Mesothelial cell of epicardium (in vitro differentiated cells): Measurements from ENCODE around the gene KAZN. TPM values are rescaled to one million over a fixed set of nuclear protein-coding genes. Genes with fewer than 3 reads are reported as not detected.

Source experiments
- DNase-seq, 2 experiments: peaks; one replicate each; pipeline ENCODE4 v3.0.0; 2021; ENCODE audit warnings: low spot score in 2 of 2; ENCODE audit not compliant: unreplicated experiment in 2 of 2
- H3K27ac Mint-ChIP-seq: 2 replicates; pipeline ENCODE4 v1.8.0; 2021; ENCODE audit warnings: mixed read lengths
- H3K27me3 Mint-ChIP-seq: 2 replicates; pipeline ENCODE4 v1.8.0; 2021; ENCODE audit warnings: low read depth, mixed read lengths
- H3K36me3 Mint-ChIP-seq: 2 replicates; pipeline ENCODE4 v1.8.0; 2021; ENCODE audit warnings: mixed read lengths
- H3K4me1 Mint-ChIP-seq: 2 replicates; pipeline ENCODE4 v1.8.0; 2021; ENCODE audit warnings: mixed read lengths
- H3K4me3 Mint-ChIP-seq: 2 replicates; pipeline ENCODE4 v1.8.0; 2021; ENCODE audit warnings: mild to moderate bottlenecking, moderate library complexity, mixed read lengths
- H3K9me3 Mint-ChIP-seq: 2 replicates; pipeline ENCODE4 v1.8.0; 2021; ENCODE audit warnings: mixed read lengths
- total RNA-seq: library from RNA; stranded (reverse); gene quantifications from 3 replicates; pipeline ENCODE4 v1.2.1, GENCODE V29; 2021
- TF ChIP-seq, protein P1 (sequence below): fragments of 200-600 bp; sonication (generic); IDR thresholded peaks from one replicate; pipeline ENCODE4 v1.5.0; 2021; ENCODE audit warnings: antibody characterized with exemption; ENCODE audit not compliant: unreplicated experiment

KAZN gene
- total RNA-seq, 1 donor from 2014 or later, result 38.4 TPM

DNA sequence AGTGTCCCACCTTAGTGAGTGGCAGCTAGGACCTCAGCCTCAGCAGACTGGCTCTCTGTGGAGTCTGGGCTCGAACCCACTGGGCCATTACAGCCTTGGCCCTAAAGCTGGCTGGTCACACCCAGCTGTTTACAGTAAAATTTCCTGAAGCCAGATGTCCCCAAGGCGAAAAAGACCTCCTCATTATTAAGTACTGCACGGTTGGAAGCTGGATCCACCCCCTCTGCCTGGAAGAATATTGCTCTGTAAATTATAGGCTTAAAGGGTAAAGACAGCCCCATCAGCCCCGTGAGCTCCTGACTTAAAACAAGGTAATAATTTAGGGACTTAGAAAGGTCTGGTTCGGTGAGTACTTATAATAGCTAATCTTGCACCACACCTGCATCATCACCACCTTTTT lies 524.8 kb downstream of the KAZN start:
- TF ChIP-seq, protein P1, sequence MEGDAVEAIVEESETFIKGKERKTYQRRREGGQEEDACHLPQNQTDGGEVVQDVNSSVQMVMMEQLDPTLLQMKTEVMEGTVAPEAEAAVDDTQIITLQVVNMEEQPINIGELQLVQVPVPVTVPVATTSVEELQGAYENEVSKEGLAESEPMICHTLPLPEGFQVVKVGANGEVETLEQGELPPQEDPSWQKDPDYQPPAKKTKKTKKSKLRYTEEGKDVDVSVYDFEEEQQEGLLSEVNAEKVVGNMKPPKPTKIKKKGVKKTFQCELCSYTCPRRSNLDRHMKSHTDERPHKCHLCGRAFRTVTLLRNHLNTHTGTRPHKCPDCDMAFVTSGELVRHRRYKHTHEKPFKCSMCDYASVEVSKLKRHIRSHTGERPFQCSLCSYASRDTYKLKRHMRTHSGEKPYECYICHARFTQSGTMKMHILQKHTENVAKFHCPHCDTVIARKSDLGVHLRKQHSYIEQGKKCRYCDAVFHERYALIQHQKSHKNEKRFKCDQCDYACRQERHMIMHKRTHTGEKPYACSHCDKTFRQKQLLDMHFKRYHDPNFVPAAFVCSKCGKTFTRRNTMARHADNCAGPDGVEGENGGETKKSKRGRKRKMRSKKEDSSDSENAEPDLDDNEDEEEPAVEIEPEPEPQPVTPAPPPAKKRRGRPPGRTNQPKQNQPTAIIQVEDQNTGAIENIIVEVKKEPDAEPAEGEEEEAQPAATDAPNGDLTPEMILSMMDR, result no peak
- Mint-ChIP-seq H3K9me3 (no peaks in the 10 kb centered on the region), H3K27ac (no peak overlapping the region), H3K4me3 (no peak overlapping the region), H3K4me1 (peaks cover 4% of the 10 kb centered on the region), H3K27me3 (no peaks in the 10 kb centered on the region), H3K36me3 (no peaks in the 10 kb centered on the region)
- no peak for DNase-seq

DNA sequence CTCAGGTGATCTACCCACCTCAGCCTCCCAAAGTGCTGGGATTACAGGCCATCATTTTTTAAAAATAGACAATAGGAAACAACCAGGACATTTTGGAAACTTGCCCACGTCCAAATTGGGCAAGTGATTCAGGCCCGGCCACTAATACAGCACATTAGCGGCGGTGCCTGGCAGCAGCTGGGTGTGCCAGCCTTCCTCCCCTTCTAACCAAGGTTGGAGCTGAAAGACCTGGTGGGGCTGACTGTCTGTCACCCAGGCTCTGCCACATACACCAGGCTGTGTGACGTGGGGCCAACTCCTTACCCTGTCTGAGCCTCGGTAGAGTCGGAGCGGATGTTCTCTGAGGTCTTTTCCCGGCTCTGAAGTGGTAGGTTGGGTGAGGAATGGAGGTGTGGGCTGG lies 525.4 kb downstream of the KAZN start:
- no peak overlapping the region for H3K27ac Mint-ChIP-seq
- TF ChIP-seq, protein P1, result no peak
- no peaks in the 10 kb centered on the region for H3K36me3 Mint-ChIP-seq
- no peaks in the 10 kb centered on the region for H3K9me3 Mint-ChIP-seq
- H3K4me3 Mint-ChIP-seq, result no peak overlapping the region
- no peaks in the 10 kb centered on the region for H3K27me3 Mint-ChIP-seq
- DNase-seq, result no peak
- peaks cover 1% of the 10 kb centered on the region for H3K4me1 Mint-ChIP-seq

DNA sequence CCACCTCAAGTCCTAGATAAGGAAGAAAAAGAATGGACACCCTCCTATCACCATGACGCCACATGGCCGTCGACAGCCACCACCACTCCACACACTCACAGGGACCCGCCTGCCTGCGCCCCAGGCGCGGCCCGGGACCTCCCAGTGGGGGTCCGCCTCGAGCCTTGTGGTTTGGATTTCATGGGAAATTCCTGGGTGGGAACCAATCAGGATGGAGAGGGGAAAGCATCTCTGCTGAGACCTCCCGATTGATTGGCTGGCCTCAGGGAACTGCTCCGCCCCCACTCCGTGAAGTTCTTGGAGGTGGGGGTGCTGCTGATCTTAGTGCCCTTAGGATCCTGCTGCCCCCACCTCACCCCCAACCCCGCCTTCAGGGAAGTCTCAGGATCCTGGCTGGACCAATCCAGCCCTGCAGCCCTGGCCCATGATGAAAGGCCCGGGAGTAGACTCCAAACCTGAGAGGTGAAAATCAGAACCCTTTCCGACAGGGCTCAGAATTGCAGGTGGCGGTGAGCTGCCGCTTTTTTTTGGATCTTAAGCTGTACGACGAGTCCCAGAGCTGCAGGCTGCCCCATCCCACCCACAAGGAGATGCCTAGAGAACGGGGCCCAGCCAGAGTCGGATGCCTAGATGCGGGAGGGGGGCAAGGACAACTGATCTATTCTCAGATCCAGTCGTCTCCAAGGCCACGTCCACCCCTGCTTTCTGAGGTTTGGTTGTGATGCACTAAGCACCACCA lies 526.0 kb downstream of the KAZN start:
- H3K36me3 Mint-ChIP-seq, result no peaks in the 10 kb centered on the region
- TF ChIP-seq, protein P1, result no peak
- no peaks in the 10 kb centered on the region for H3K27me3 Mint-ChIP-seq
- no peaks in the 10 kb centered on the region for H3K4me1 Mint-ChIP-seq
- no peak for DNase-seq
- no peak overlapping the region for H3K4me3 Mint-ChIP-seq
- H3K27ac Mint-ChIP-seq, result no peak overlapping the region
- peaks cover 3% of the 10 kb centered on the region for H3K9me3 Mint-ChIP-seq

DNA sequence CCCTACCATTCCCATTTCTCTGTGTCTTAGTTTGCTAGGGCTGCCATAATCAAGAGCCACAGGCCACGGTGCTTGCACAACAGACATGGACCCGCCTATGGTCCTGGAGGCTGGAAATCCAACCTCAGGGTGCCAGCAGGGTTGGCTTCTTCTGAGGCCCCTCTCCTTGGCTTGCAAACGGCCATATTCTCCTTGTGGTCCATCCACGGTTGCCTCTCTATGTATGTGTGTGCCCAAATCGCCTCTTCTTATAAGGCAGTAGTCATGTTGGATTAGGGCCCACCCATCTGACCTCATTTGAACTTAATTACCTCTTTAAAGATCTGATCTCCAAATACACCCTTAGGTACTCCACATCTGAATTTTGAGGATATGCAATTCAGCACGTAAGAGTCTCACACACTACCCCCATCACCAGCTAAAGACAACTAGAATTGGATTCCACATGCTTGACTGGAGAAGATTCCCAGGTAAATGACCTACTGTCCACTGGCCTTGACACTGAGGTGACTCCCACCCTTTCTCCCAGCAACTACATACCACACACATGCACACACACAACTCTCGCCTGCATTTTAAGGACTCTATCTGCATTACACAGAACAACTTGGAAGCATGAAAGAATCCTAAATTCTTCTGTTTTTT lies 526.7 kb downstream of the KAZN start:
- Mint-ChIP-seq H3K36me3 (no peaks in the 10 kb centered on the region), H3K27ac (no peak overlapping the region), H3K4me3 (no peak overlapping the region), H3K9me3 (peaks cover 10% of the 10 kb centered on the region), H3K27me3 (no peaks in the 10 kb centered on the region), H3K4me1 (no peaks in the 10 kb centered on the region)
- DNase-seq, result no peak
- TF ChIP-seq, protein P1, result no peak

DNA sequence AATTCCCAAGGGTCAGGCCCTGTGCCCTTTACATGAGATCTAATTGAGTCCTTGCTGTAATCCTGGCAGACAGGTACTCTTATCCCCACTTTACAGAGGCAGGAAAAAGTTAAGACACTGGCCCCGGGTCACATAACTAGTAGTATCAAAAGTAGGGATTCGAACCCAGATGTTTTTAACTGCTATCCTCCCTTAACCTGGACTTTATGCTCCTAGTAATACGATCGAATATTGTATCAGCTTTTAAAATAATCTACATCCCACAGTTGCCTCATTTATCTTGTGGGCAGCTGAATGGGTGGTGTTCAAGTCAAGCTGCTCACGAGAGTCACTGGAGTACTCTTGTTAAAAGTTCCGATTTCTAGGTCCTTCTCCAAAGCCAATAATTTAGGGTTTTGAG lies 529.6 kb downstream of the KAZN start:
- no peak overlapping the region for H3K27ac Mint-ChIP-seq
- H3K4me3 Mint-ChIP-seq, result no peak overlapping the region
- TF ChIP-seq, protein P1, result no peak

More for the DNA sequence above, 529.6 kb downstream of the KAZN start:
- no peaks in the 10 kb centered on the region for H3K36me3 Mint-ChIP-seq
- H3K27me3 Mint-ChIP-seq, result no peaks in the 10 kb centered on the region
- DNase-seq, result no peak
- no peaks in the 10 kb centered on the region for H3K4me1 Mint-ChIP-seq
- H3K9me3 Mint-ChIP-seq, result peaks cover 11% of the 10 kb centered on the region
